Measurements from ENCODE around the gene CRACR2B.

CRACR2B gene

DNA sequence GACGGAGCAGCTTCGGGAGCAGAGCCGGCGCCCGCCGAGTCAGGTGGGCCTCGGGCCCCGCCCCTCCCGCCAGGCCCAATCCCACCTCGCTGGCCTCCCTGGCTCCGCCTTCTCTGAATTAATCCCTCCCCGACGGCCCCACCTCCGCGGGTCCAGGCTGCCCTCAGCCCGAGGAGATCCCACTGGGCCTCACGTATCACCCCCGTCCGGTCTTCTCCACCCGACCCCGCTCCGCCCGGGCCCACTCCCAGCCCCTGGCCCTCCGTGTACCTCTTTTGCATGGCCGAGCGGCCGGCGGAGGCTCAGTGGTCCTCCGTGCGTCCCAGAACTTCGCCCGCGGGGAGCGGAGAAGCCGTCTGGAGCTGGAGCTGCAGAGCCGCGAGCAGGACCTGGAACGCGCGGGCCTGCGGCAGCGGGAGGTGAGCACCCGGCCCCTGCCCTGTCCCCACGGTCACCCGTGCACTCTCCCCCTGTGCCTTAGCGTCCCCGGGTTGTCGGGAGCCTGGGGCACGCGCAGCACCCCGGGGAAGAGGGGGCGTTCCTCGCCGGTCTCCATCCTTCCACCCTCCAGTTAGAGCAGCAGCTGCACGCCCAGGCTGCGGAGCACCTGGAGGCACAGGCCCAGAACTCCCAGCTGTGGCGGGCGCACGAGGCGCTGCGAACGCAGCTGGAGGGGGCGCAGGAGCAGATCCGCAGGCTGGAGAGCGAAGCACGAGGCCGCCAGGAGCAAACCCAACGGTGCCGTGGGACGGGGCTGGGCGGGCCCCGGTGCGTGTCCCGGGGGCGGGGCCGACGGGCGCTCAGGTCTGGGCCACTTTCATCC lies 2.8 kb downstream of the CRACR2B start:
- H2BK5ac ChIP-seq (ENCODE audit: low read depth, low read length, poor library complexity, severe bottlenecking) = no peak overlapping the region
- H2AFZ ChIP-seq (ENCODE audit: low read depth, low read length) = no peak overlapping the region
- 3% methylated on average over 56 of the region's 78 CpGs for WGBS
- peak; percentile 79 for DNase-seq
- peaks cover 3 to 7% of the 10 kb centered on the region in 2 experiments for H3K36me3 ChIP-seq (ENCODE audit: control insufficient read depth in 1 of 2, insufficient read depth in 2 of 2, low read depth in 1 of 2, low read length in 2 of 2)
- H3K79me1 ChIP-seq (replicated peaks; ENCODE audit: low read length, poor library complexity, severe bottlenecking) = no peaks in the 10 kb centered on the region
- no peak overlapping the region for H3K9ac ChIP-seq (ENCODE audit: low read length)
- peak overlapping the region; percentile 49 to 64 for H3K4me3 ChIP-seq (ENCODE audit: insufficient read depth in 1 of 2, low read depth in 1 of 2, low read length in 2 of 2)
- H3K4me2 ChIP-seq (ENCODE audit: low read length, poor library complexity, severe bottlenecking) = peak overlapping the region; percentile 81
- H2BK12ac ChIP-seq (ENCODE audit: low read length in 2 of 2) = no peak overlapping the region
- H3K14ac ChIP-seq (ENCODE audit: low read length in 2 of 2) = peak overlapping the region in 1 of 2 experiments; percentile 35
- peak overlapping the region in 1 of 2 experiments; percentile 26 for H3K18ac ChIP-seq (ENCODE audit: low read depth in 1 of 2, low read length in 2 of 2)
- H3K9me3 ChIP-seq (ENCODE audit: control insufficient read depth, low read length) = no peaks in the 10 kb centered on the region
- H4K8ac ChIP-seq (ENCODE audit: low read length) = no peak overlapping the region
- H3K27ac ChIP-seq (ENCODE audit: low read length, poor library complexity, severe bottlenecking) = no peak overlapping the region
- peak overlapping the region; percentile 60 for H2BK15ac ChIP-seq (ENCODE audit: low read depth, poor library complexity, severe bottlenecking)
- no peak overlapping the region for H2AK5ac ChIP-seq (ENCODE audit: low read length, severe bottlenecking)
- H3K23ac ChIP-seq (ENCODE audit: low read length in 2 of 2) = peak overlapping the region in 1 of 2 experiments; percentile 80
- peaks cover 77% of the 10 kb centered on the region for H3K4me1 ChIP-seq (ENCODE audit: control insufficient read depth, insufficient read depth, low read depth, low read length)
- H4K91ac ChIP-seq (ENCODE audit: low read length) = no peak overlapping the region
- peaks cover 0 to 17% of the 10 kb centered on the region in 2 experiments for H3K27me3 ChIP-seq (ENCODE audit: control insufficient read depth in 1 of 2, insufficient read depth in 1 of 2, low read length in 2 of 2)
- H2BK120ac ChIP-seq (ENCODE audit: low read depth, low read length) = no peak overlapping the region
- no peak overlapping the region for H3K4ac ChIP-seq (ENCODE audit: low read depth in 1 of 2, low read length in 2 of 2)

DNA sequence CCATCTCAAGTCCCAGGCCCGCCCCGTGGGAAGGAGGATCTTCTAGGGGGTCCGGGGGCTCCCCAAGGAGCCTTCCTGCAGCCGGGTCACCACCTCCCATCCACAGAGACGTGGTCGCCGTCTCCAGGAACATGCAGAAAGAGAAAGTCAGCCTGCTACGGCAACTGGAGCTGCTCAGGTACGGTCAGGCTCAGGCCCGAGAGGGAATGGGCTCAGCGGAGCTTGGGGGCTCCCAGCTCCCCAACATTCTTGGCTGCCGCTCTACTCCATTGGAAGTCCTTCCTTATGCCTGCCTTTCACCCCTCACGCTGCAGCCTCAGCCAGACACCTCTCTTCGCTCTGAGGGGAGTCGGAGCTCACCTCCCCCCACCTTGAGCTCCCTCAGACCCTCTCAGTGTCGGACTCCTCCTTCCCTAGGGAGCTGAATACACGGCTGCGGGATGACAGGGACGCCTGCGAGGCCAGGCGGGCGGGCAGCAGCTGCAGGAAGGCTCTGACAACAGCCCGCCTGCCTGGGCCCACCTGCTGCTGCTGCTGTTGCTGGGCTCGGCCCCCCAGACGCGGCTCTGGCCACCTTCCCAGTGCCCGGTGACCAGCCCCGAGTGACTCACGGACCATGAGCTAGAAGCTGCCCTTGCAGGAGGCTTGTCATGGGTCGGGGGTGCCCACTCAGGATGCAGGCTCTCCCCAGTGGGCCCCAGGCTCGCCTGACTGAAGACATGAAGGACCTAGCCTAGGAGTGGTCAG lies 3.6 kb downstream of the CRACR2B start:
- peak overlapping the region; percentile 27 to 49 for H3K4me3 ChIP-seq (ENCODE audit: insufficient read depth in 1 of 2, low read depth in 1 of 2, low read length in 2 of 2)
- no peaks in the 10 kb centered on the region for H3K9me3 ChIP-seq (ENCODE audit: control insufficient read depth, low read length)
- no peak overlapping the region for H2BK5ac ChIP-seq (ENCODE audit: low read depth, low read length, poor library complexity, severe bottlenecking)
- H3K4ac ChIP-seq (ENCODE audit: low read depth in 1 of 2, low read length in 2 of 2) = no peak overlapping the region
- H3K14ac ChIP-seq (ENCODE audit: low read length in 2 of 2) = no peak overlapping the region
- peaks cover 75% of the 10 kb centered on the region for H3K4me1 ChIP-seq (ENCODE audit: control insufficient read depth, insufficient read depth, low read depth, low read length)
- peak overlapping the region; percentile 81 for H3K4me2 ChIP-seq (ENCODE audit: low read length, poor library complexity, severe bottlenecking)
- peak overlapping the region; percentile 54 for H2BK15ac ChIP-seq (ENCODE audit: low read depth, poor library complexity, severe bottlenecking)
- H3K18ac ChIP-seq (ENCODE audit: low read depth in 1 of 2, low read length in 2 of 2) = no peak overlapping the region
- peaks cover 3 to 6% of the 10 kb centered on the region in 2 experiments for H3K36me3 ChIP-seq (ENCODE audit: control insufficient read depth in 1 of 2, insufficient read depth in 2 of 2, low read depth in 1 of 2, low read length in 2 of 2)
- peak overlapping the region in 1 of 2 experiments; percentile 34 for H3K23ac ChIP-seq (ENCODE audit: low read length in 2 of 2)
- WGBS = 61% methylated on average over 31 of the region's 31 CpGs
- peak overlapping the region; percentile 71 for H3K27ac ChIP-seq (ENCODE audit: low read length, poor library complexity, severe bottlenecking)
- H2BK120ac ChIP-seq (ENCODE audit: low read depth, low read length) = no peak overlapping the region
- H3K79me1 ChIP-seq (replicated peaks; ENCODE audit: low read length, poor library complexity, severe bottlenecking) = no peaks in the 10 kb centered on the region
- peak overlapping the region; percentile 19 for H2AK5ac ChIP-seq (ENCODE audit: low read length, severe bottlenecking)
- DNase-seq = no peak
- peaks cover 0 to 17% of the 10 kb centered on the region in 2 experiments for H3K27me3 ChIP-seq (ENCODE audit: control insufficient read depth in 1 of 2, insufficient read depth in 1 of 2, low read length in 2 of 2)
- no peak overlapping the region for H2AFZ ChIP-seq (ENCODE audit: low read depth, low read length)
- no peak overlapping the region for H2BK12ac ChIP-seq (ENCODE audit: low read length in 2 of 2)
- no peak overlapping the region for H3K9ac ChIP-seq (ENCODE audit: low read length)
- H4K8ac ChIP-seq (ENCODE audit: low read length) = no peak overlapping the region
- H4K91ac ChIP-seq (ENCODE audit: low read length) = no peak overlapping the region

DNA sequence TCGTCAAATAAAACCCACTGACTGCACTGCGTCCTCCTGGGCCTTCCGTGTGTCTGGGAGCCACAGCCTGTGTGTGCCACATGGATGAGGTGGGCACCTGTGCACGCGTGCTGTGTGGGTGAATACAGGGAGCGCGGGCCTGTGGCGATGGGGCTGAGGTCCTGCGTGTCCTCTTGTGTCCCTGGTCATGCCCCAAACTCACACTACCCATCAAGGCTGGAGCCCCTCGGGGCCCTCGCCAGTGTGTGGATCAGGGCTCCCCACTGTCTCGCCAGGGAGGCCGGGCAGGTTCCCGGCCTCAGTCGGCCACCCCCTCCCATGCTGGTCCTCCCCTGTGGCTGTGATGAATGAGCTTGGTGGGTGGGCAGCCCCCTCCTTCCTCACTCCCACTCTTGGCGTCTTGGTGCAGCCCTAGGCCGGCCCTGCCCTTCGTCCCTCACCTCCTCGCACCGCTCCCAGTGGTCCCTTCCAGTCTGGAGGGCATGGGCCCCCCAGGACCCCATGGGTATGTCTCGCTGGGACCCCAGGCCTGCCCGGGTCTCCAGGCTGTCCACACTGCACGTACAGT lies 4.3 kb downstream of the CRACR2B start:
- Histone ChIP-seq H3K4me2 (ENCODE audit: low read length, poor library complexity, severe bottlenecking) (peak overlapping the region; percentile 81), H3K9ac (ENCODE audit: low read length) (peak overlapping the region; percentile 78), H3K9me3 (ENCODE audit: control insufficient read depth, low read length) (no peaks in the 10 kb centered on the region), H3K4me1 (ENCODE audit: control insufficient read depth, insufficient read depth, low read depth, low read length) (peaks cover 78% of the 10 kb centered on the region), H3K79me1 (replicated peaks; ENCODE audit: low read length, poor library complexity, severe bottlenecking) (no peaks in the 10 kb centered on the region), H3K14ac (ENCODE audit: low read length in 2 of 2) (peak overlapping the region in 1 of 2 experiments; percentile 91), H3K4ac (ENCODE audit: low read depth in 1 of 2, low read length in 2 of 2) (peak overlapping the region; percentile 83 to 90), H2AFZ (ENCODE audit: low read depth, low read length) (no peak overlapping the region), H4K8ac (ENCODE audit: low read length) (peak overlapping the region; percentile 73), H2BK15ac (ENCODE audit: low read depth, poor library complexity, severe bottlenecking) (peak overlapping the region; percentile 34), H2BK5ac (ENCODE audit: low read depth, low read length, poor library complexity, severe bottlenecking) (peak overlapping the region; percentile 31), H2AK5ac (ENCODE audit: low read length, severe bottlenecking) (peak overlapping the region; percentile 23), H3K27me3 (ENCODE audit: control insufficient read depth in 1 of 2, insufficient read depth in 1 of 2, low read length in 2 of 2) (peaks cover 0 to 12% of the 10 kb centered on the region in 2 experiments), H2BK120ac (ENCODE audit: low read depth, low read length) (no peak overlapping the region), H3K23ac (ENCODE audit: low read length in 2 of 2) (peak overlapping the region in 1 of 2 experiments; percentile 6), H3K4me3 (ENCODE audit: insufficient read depth in 1 of 2, low read depth in 1 of 2, low read length in 2 of 2) (peak overlapping the region; percentile 73 to 78), H2BK12ac (ENCODE audit: low read length in 2 of 2) (peak overlapping the region; percentile 12 to 86), H3K36me3 (ENCODE audit: control insufficient read depth in 1 of 2, insufficient read depth in 2 of 2, low read depth in 1 of 2, low read length in 2 of 2) (peaks cover 10 to 13% of the 10 kb centered on the region in 2 experiments), H3K27ac (ENCODE audit: low read length, poor library complexity, severe bottlenecking) (peak overlapping the region; percentile 71), H3K18ac (ENCODE audit: low read depth in 1 of 2, low read length in 2 of 2) (peak overlapping the region; percentile 56 to 94), H4K91ac (ENCODE audit: low read length) (peak overlapping the region; percentile 86)
- DNase-seq = no peak
- WGBS = 59% methylated on average over 17 of the region's 23 CpGs
